Measurements from ENCODE around the gene TBC1D16.

DNA sequence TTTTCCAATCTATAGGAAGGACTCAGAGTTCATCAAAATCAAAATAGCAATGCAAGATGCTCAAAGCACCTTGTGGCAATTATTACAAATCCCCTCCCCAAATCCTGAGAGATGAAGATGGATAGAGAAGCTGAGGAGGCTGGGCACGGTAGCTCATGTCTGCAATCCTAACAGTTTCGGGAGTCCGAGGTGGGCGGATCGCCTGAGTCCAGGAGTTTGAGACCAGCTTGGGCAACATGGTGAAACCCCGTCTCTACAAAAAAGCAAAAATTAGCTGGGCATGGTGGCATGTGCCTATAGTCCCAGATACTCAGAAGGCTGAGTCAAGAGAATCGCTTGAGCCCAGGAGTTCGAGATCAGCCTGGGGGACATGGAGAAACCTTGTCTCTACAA, 8.6 kb downstream of the TBC1D16 start:
- TF ChIP-seq, protein P1, sequence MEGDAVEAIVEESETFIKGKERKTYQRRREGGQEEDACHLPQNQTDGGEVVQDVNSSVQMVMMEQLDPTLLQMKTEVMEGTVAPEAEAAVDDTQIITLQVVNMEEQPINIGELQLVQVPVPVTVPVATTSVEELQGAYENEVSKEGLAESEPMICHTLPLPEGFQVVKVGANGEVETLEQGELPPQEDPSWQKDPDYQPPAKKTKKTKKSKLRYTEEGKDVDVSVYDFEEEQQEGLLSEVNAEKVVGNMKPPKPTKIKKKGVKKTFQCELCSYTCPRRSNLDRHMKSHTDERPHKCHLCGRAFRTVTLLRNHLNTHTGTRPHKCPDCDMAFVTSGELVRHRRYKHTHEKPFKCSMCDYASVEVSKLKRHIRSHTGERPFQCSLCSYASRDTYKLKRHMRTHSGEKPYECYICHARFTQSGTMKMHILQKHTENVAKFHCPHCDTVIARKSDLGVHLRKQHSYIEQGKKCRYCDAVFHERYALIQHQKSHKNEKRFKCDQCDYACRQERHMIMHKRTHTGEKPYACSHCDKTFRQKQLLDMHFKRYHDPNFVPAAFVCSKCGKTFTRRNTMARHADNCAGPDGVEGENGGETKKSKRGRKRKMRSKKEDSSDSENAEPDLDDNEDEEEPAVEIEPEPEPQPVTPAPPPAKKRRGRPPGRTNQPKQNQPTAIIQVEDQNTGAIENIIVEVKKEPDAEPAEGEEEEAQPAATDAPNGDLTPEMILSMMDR (IDR thresholded peaks at IDR 0.05; ENCODE audit: borderline replicate concordance, extremely low read depth, low read length, poor library complexity, severe bottlenecking), result no peak
- no peak for TF ChIP-seq EZH2 (IDR thresholded peaks at IDR 0.05; ENCODE audit: borderline replicate concordance, low read depth, low read length, severe bottlenecking)
